GM12864 (cell line): ENCODE measurements around the gene PRDM4.

Experiments used
- DNase-seq: peaks from one replicate; pipeline ENCODE4 v3.0.0-alpha.2; 2011; ENCODE audit warnings: low read depth
- H3K4me3 ChIP-seq: 2 replicates; pipeline ENCODE4 v1.5.1; 2011; ENCODE audit warnings: mild to moderate bottlenecking, low read depth, low read length, control low read depth
- TF ChIP-seq, protein P1 (sequence below): IDR thresholded peaks from 2 replicates; pipeline ENCODE4 v1.5.1; 2011; ENCODE audit warnings: low read depth, mild to moderate bottlenecking, moderate library complexity, low read length, control low read depth, inconsistent platforms; ENCODE audit errors: missing control alignments

PRDM4 gene, protein sequence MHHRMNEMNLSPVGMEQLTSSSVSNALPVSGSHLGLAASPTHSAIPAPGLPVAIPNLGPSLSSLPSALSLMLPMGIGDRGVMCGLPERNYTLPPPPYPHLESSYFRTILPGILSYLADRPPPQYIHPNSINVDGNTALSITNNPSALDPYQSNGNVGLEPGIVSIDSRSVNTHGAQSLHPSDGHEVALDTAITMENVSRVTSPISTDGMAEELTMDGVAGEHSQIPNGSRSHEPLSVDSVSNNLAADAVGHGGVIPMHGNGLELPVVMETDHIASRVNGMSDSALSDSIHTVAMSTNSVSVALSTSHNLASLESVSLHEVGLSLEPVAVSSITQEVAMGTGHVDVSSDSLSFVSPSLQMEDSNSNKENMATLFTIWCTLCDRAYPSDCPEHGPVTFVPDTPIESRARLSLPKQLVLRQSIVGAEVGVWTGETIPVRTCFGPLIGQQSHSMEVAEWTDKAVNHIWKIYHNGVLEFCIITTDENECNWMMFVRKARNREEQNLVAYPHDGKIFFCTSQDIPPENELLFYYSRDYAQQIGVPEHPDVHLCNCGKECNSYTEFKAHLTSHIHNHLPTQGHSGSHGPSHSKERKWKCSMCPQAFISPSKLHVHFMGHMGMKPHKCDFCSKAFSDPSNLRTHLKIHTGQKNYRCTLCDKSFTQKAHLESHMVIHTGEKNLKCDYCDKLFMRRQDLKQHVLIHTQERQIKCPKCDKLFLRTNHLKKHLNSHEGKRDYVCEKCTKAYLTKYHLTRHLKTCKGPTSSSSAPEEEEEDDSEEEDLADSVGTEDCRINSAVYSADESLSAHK

DNA sequence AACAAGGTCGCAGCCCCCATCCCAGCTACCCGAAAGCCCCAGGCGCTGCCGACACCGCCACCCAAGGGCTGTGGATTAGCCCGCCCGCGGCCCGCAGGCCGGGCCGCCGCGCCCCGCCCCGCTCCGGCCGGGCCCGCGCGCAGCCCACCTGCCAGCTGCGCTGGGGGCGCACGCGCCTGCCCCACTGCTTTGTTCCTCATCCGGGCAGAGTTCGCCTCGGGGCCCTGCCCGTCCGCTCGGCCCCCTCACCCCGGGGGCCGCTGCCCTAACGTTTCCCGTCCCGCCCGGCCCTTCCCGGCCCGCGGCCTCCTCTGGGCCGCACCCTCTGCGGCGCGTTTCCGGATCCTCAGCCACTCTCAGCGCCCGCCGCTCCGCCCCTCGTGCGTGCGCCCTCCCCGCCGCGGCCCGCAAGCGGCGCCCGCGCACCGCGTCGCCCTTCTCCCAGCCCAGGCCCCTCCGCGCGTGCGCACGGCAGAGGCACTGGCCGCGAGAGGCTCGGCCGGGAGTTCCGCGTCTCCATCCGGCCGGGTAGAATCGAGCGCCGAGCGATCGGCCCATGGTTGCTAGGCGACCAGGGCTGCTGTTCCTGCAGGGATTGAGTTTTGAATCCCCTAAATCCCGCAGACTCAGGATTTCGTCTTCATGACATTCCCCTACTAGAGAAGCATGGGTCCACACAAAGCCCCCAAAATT, at the start of gene PRDM4:
TSS of gene PRDM4 (minus strand) at position 329 of the 693 bp plus-strand sequence. CDS start 622 bp downstream, outside the sequence.
- H3K4me3 ChIP-seq = peak within 1 kb of the TSS; percentile 96

DNA sequence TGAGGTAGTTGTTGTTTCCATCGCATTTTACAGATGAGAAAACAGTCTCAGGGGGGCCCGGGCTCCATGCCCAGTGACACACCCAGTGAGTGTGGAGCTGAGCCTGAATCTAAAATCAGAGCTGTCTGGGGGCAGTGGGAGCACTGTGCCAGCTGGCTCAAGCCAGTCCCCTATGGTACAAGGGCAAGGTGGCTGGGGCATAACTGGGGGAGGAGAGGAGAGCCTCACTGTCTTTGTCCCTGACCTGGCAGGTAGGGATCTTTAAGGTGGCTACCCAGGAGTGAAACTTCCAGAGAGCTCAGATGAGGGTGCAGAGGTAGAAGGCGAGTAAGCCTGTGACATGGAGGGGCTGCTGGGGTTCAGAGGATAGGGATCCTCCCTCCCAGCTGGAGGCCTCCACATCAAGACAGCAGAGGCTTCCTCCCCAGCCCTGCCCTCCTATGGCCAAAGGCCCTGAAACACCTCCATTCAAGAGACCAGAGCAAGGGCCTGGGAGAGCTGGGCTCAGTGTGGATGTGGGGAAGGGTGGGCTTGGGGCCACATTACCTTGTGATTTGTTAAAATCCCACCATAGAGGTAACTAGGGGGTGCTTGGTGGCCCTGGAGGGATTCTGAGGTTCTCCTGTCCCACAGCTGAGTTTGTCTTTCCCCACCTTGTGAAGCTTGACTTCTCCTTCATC, 46.7 kb upstream of the PRDM4 start:
- H3K4me3 ChIP-seq = no peak overlapping the region
- DNase-seq = no peak
- TF ChIP-seq, protein P1, sequence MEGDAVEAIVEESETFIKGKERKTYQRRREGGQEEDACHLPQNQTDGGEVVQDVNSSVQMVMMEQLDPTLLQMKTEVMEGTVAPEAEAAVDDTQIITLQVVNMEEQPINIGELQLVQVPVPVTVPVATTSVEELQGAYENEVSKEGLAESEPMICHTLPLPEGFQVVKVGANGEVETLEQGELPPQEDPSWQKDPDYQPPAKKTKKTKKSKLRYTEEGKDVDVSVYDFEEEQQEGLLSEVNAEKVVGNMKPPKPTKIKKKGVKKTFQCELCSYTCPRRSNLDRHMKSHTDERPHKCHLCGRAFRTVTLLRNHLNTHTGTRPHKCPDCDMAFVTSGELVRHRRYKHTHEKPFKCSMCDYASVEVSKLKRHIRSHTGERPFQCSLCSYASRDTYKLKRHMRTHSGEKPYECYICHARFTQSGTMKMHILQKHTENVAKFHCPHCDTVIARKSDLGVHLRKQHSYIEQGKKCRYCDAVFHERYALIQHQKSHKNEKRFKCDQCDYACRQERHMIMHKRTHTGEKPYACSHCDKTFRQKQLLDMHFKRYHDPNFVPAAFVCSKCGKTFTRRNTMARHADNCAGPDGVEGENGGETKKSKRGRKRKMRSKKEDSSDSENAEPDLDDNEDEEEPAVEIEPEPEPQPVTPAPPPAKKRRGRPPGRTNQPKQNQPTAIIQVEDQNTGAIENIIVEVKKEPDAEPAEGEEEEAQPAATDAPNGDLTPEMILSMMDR = no peak

More for the DNA sequence above, at the start of gene PRDM4:
- peak; percentile 71 for DNase-seq
- TF ChIP-seq, protein P1 = peak; percentile 66

DNA sequence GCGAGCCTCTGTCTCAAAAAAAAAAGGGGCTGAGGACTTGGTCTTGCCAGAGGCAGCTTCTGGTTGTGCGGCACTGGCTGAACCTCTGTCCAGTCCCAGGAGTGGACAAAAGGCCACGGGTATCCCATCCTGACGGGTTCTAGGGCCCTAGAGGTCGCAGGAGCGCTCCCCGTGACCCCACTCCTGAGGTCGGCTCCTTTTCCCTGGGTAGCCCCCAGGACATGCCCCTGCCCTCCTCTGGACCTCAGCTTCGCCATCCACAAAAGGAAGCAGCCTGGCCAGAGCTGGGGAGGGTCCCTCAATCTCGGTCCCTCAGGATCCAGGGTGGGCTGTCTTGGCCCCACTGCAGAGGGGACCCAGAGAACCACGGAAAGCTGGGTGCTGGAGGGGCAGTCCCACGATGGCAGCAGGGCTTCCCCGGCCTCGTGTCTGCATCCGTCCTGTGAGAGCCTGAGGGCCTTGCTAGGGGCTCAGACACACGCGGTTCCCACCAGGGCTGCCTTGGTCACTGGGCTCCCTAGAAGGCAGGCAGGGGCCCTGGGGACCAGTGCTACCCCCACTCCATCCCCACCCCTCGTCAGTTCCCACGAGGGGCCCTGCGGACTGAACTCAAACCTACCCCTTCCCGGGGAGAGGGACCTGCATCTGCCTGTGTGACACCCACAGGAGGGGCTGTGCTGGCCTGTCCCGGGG, 44.7 kb upstream of the PRDM4 start:
- no peak for DNase-seq
- TF ChIP-seq, protein P1 = no peak
- no peak overlapping the region for H3K4me3 ChIP-seq

DNA sequence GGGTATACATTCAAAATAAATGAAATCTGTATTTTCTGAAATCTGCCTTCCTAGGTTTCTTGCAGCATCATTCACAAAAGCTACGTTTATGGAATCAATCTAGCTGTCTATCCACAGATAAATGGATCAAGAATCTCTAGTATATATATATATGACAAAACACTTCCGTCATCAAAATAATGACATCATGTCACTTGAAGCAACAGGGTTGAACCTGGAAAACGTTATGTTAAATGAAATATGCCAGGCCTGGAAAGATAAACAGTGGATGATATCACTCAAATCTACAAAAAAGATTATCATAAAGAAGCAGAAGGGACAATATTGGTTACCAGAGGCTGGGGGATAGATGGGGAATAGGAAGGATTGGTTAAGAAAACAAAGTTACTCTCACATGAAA, 42.2 kb upstream of the PRDM4 start:
- no peak for DNase-seq
- TF ChIP-seq, protein P1 = no peak
- H3K4me3 ChIP-seq = no peak overlapping the region

DNA sequence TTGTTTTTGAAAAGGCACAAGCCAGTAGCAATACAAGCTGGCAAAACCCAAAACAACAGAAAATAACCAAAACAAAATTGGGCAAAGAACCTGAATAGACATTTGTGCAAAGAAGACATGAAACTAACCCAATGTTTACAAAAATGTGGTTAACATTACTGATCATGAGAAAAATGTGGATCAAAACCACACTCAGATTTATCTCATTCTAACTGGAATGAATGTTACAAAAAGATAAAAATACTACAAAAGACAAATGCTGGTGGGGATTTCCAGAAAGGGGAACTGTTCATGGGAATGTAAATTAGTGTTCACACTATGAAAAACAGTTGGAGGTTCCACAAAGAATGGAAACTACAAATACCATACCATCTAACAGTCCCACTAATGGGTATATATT, 40.2 kb upstream of the PRDM4 start:
- TF ChIP-seq, protein P1 = no peak
- no peak for DNase-seq
- no peak overlapping the region for H3K4me3 ChIP-seq

DNA sequence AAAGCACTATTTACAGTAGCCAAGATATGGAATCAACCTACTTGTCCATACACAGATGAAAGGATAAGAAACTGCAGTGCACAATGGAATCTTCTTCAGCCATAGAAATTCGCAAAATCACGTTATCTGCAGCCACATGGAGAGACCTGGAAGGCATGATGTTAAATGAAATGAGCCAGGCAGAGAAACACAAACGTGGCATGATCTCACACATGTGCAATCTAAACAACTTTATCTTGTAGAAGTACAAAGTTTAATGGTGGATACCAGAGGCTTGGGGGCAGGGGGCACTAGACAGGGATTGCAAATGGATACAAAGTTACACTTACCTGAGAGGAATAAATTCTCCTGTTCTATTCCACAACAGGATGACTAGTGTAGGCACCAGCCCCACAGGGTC, 37.6 kb upstream of the PRDM4 start:
- DNase-seq = no peak
- H3K4me3 ChIP-seq = no peak overlapping the region
- TF ChIP-seq, protein P1 = no peak
